Measurements from ENCODE around the gene RPLP1. TPM values are rescaled to one million over a fixed set of nuclear protein-coding genes. Genes with fewer than 3 reads are reported as not detected.

Gene RPLP1
- total RNA-seq, 2 donors from 2014 or later, result 444 to 515 TPM

DNA sequence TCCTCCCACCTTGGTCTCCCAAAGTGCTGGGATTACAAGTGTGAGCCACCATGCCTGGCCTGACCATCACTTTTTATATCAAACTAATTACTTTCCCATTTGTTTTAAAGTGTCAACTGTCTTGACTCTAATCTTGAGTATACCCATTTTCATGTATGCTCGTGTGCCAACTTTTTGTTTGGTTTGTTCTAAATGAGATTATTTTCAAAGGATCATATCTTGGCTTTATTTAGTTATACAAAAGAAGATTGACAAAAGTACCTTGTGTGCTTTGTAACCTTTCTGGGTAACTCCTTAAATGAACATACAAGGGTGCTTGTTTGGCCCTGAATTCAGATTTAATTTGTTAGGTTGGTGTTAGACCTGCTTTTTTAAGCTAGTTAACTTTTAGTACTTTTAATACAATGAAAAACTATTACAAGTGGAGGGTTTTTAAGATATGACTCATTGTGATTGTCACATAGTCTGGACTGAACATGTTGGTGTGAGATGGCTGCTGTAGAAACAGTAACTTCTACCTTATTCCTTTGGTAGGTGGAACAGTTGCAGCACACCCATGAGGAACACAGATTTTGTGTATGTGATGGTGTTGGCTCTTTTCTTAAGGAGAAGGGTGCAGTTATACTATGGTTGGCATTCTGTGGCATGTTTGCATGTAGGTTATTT is 27.7 kb upstream of the RPLP1 start:
- Histone ChIP-seq H3K9me3 (no peaks in the 10 kb centered on the region), H3K36me3 (no peaks in the 10 kb centered on the region), H3K4me3 (no peak overlapping the region), H3K27me3 (replicated peaks; ENCODE audit: insufficient read depth) (no peaks in the 10 kb centered on the region), H3K27ac (no peak overlapping the region), H3K4me1 (ENCODE audit: control insufficient read depth in 1 of 2, low read depth in 2 of 2) (no peaks in the 10 kb centered on the region)
- ATAC-seq (ENCODE audit: insufficient number of reproducible peaks, low FRiP score, low read depth) (no peak), DNase-seq (ENCODE audit: low spot score) (no peak)
- TF ChIP-seq, protein P1, sequence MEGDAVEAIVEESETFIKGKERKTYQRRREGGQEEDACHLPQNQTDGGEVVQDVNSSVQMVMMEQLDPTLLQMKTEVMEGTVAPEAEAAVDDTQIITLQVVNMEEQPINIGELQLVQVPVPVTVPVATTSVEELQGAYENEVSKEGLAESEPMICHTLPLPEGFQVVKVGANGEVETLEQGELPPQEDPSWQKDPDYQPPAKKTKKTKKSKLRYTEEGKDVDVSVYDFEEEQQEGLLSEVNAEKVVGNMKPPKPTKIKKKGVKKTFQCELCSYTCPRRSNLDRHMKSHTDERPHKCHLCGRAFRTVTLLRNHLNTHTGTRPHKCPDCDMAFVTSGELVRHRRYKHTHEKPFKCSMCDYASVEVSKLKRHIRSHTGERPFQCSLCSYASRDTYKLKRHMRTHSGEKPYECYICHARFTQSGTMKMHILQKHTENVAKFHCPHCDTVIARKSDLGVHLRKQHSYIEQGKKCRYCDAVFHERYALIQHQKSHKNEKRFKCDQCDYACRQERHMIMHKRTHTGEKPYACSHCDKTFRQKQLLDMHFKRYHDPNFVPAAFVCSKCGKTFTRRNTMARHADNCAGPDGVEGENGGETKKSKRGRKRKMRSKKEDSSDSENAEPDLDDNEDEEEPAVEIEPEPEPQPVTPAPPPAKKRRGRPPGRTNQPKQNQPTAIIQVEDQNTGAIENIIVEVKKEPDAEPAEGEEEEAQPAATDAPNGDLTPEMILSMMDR (IDR thresholded peaks at IDR 0.05), result no peak

DNA sequence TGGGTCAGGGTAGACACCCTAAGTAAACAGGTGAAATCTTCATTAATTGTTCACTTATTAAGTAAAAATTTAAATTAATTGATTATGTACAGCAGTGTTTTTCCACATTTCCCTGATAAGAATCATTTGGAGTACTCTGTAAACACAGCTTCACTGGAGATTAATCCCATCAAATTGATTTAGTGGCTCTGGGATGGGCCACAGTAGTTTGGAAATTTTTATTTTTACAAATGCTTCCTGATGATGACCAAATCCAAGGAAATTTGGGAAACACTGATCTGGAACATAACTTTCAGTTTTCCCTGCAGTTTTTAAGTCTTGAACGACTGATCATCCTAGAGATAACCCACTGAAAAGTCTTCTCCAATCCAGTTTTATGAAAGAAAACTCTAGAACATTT is 18.8 kb upstream of the RPLP1 start:
- H3K4me1 ChIP-seq (ENCODE audit: control insufficient read depth in 1 of 2, low read depth in 2 of 2), result no peaks in the 10 kb centered on the region
- H3K27me3 ChIP-seq (replicated peaks; ENCODE audit: insufficient read depth), result no peaks in the 10 kb centered on the region
- H3K36me3 ChIP-seq, result peaks cover 8% of the 10 kb centered on the region
- ATAC-seq (ENCODE audit: insufficient number of reproducible peaks, low FRiP score, low read depth) (no peak), DNase-seq (ENCODE audit: low spot score) (no peak)
- no peaks in the 10 kb centered on the region for H3K9me3 ChIP-seq
- no peak overlapping the region for H3K27ac ChIP-seq
- no peak overlapping the region for H3K4me3 ChIP-seq
- TF ChIP-seq, protein P1 (IDR thresholded peaks at IDR 0.05), result no peak

DNA sequence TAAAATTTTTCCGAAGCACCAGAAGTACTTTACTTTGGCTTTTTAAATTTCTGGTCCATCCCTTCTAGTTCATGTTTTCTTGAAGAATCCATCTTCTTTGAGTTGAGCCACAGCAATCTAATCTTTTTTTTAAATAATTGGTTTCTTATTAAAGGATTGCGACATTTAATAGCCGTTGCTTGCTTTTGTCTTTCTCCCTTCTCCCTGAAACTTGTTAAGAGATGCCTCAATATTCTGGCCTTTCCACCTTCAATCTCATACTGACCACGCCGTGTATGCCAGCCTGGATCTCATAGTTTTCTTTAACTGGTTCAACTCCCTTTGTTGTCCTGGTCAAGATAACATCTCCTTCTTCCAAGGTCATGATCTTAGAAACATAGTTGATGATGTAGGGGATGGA is 18.4 kb upstream of the RPLP1 start:
- TF ChIP-seq, protein P1 (IDR thresholded peaks at IDR 0.05), result no peak
- Histone ChIP-seq H3K27me3 (replicated peaks; ENCODE audit: insufficient read depth) (no peaks in the 10 kb centered on the region), H3K27ac (no peak overlapping the region)

GRCh38 chr15:69434679-69435078 is 17.9 kb upstream of the RPLP1 start:
- Histone ChIP-seq H3K27ac (no peak overlapping the region), H3K4me1 (ENCODE audit: control insufficient read depth in 1 of 2, low read depth in 2 of 2) (no peaks in the 10 kb centered on the region), H3K9me3 (no peaks in the 10 kb centered on the region), H3K27me3 (replicated peaks; ENCODE audit: insufficient read depth) (no peaks in the 10 kb centered on the region), H3K4me3 (no peak overlapping the region), H3K36me3 (peaks cover 8% of the 10 kb centered on the region)
- TF ChIP-seq, protein P1 (IDR thresholded peaks at IDR 0.05), result no peak
- ATAC-seq (ENCODE audit: insufficient number of reproducible peaks, low FRiP score, low read depth) (no peak), DNase-seq (ENCODE audit: low spot score) (no peak)

More for the DNA sequence above, 18.4 kb upstream of the RPLP1 start:
- H3K4me1 ChIP-seq (ENCODE audit: control insufficient read depth in 1 of 2, low read depth in 2 of 2), result no peaks in the 10 kb centered on the region
- peaks cover 8% of the 10 kb centered on the region for H3K36me3 ChIP-seq
- DNase-seq (ENCODE audit: low spot score) (no peak), ATAC-seq (ENCODE audit: insufficient number of reproducible peaks, low FRiP score, low read depth) (no peak)
- H3K9me3 ChIP-seq, result no peaks in the 10 kb centered on the region
- H3K4me3 ChIP-seq, result no peak overlapping the region

DNA sequence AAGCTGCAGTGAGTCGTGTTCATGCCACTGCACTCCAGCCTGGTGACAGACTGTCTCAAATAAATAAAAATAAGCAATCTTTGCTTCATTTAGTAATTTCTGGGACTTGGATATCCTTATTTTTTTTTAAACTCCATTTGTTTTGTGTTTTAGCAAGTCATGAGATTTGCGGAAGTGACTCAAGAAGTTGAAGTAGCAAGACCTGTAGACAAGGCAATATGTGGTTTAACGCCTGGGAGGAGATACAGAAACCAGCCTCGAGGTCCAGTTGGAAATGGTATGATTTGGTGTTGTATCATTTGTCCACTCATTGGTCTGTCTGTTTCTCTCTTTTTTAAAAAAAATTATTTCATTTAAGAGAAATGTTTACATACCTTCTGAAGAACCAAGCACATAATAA is 16.6 kb upstream of the RPLP1 start:
- no peak for ATAC-seq (ENCODE audit: insufficient number of reproducible peaks, low FRiP score, low read depth)
- no peak for DNase-seq (ENCODE audit: low spot score)
- TF ChIP-seq, protein P1 (IDR thresholded peaks at IDR 0.05), result no peak

More for the DNA sequence above, 16.6 kb upstream of the RPLP1 start:
- Histone ChIP-seq H3K4me1 (ENCODE audit: control insufficient read depth in 1 of 2, low read depth in 2 of 2) (no peaks in the 10 kb centered on the region), H3K4me3 (no peak overlapping the region), H3K27ac (no peak overlapping the region), H3K36me3 (peaks cover 11% of the 10 kb centered on the region), H3K27me3 (replicated peaks; ENCODE audit: insufficient read depth) (no peaks in the 10 kb centered on the region), H3K9me3 (no peaks in the 10 kb centered on the region)

All from thoracic aorta (tissue), 2 donors.